Measurements from ENCODE around the gene C19orf73. TPM values are rescaled to one million over a fixed set of nuclear protein-coding genes. Genes with fewer than 3 reads are reported as not detected.

Gene C19orf73
- total and polyA plus RNA-seq, 9 of the 15 experiments (the other 6 are each of a cell fraction or from before 2014, with no cell fraction given): 0.08 to 7.4 (median 1.4) TPM

- TF ChIP-seq ZBTB11 (CRISPR knock-in tag; IDR thresholded peaks at IDR 0.05) (0 out of 6 replicates have a peak, but pooled peaks of 1 of the 3 experiments have one; percentile 9), TFE3 (CRISPR knock-in tag; IDR thresholded peaks at IDR 0.05) (peak; percentile 67), ZNF592 (IDR thresholded peaks at IDR 0.05) (peak; percentile 79), HNRNPK (IDR thresholded peaks at IDR 0.05; ENCODE audit: low read depth, low read length, poor library complexity, severe bottlenecking) (no peak), TAF1 (IDR thresholded peaks at IDR 0.05; ENCODE audit: control insufficient read depth, extremely low read depth, insufficient read depth, low read length, severe bottlenecking) (no peak), HEY1 (CRISPR knock-in tag; IDR thresholded peaks at IDR 0.05; ENCODE audit: borderline replicate concordance) (no peak), HDAC1 (IDR thresholded peaks at IDR 0.05) (peak in 1 of 2 experiments; percentile 18; a peak in 1 of 4 replicates), TEAD4 (IDR thresholded peaks at IDR 0.05; ENCODE audit: low read length) (no peak), TEAD4 (CRISPR knock-in tag; IDR thresholded peaks at IDR 0.05; ENCODE audit: borderline replicate concordance) (no peak), ZNF766 (CRISPR knock-in tag; conservative IDR thresholded peaks at IDR 0.05) (0 out of 2 replicates have a peak, but pooled peaks have one; percentile 3), ARID1B (IDR thresholded peaks at IDR 0.05) (no peak), CTCF (IDR thresholded peaks at IDR 0.05 in 2 of 3, conservative IDR thresholded peaks at IDR 0.05 in 1 of 3; ENCODE audit: insufficient read depth in 2 of 3, low read depth in 1 of 3, low read length in 3 of 3) (no peak)
These were observed 34.5 kb downstream of the C19orf73 start (continued) for GRCh38 chr19:49084206-49085019.

Measured in K562 (cell line).